GM10248 (cell line): ENCODE measurements around the gene RASL12.

Experiments used
- CTCF ChIA-PET: fragments of 300-600 bp; sonication (Branson Sonifier 250); formaldehyde crosslinking; extraction: SDS; loops from one replicate; lab custom pipeline; 2021; ENCODE audit warnings: antibody characterized with exemption; lab: Yijun Ruan, JAX
- POLR2A ChIA-PET: fragments of 350-650 bp; sonication (Branson Sonifier 250); formaldehyde crosslinking; extraction: SDS; loops from one replicate; lab custom pipeline; 2020; ENCODE audit warnings: antibody characterized with exemption; lab: Yijun Ruan, JAX
- DNase-seq: peaks from one replicate; pipeline ENCODE4 v3.0.0; 2012; ENCODE audit errors: extremely low spot score
- CTCF ChIP-seq: IDR thresholded peaks from 2 replicates; pipeline ENCODE4 v1.5.1; 2012; ENCODE audit warnings: mild to moderate bottlenecking, low read depth; ENCODE audit errors: extremely low read depth, missing control alignments, control extremely low read depth

RASL12 gene

GRCh38 chr15:65082303-65082953, 14.6 kb upstream of the RASL12 start:
- no peak for DNase-seq
- ChIA-PET CTCF (interaction anchor here (1.0 to 1.6 kb wide), 2 partner anchors 13 to 28 kb away, joined by 5 to 7 read pairs; no protein-coding TSS in a partner anchor), POLR2A (no interaction called here)
- no peak for TF ChIP-seq CTCF

GRCh38 chr15:65081758-65082157, 14.0 kb upstream of the RASL12 start:
- CTCF ChIA-PET, result interaction anchor here (1.1 kb wide), 2 partner anchors 39 to 48 kb away, joined by 3 to 4 read pairs; no protein-coding TSS in a partner anchor
- POLR2A ChIA-PET, result no interaction called here
- TF ChIP-seq CTCF, result no peak
- DNase-seq, result no peak

- TF ChIP-seq CTCF, result no peak
- CTCF ChIA-PET, result interaction anchor here (1.1 kb wide), 2 partner anchors 39 to 48 kb away, joined by 3 to 4 read pairs; no protein-coding TSS in a partner anchor
- POLR2A ChIA-PET, result no interaction called here
- DNase-seq, result no peak
These were observed 13.5 kb upstream of the RASL12 start for GRCh38 chr15:65081270-65081669.

GRCh38 chr15:65079580-65079979, 11.8 kb upstream of the RASL12 start:
- DNase-seq, result no peak
- ChIA-PET CTCF (interaction anchor here (1.2 to 4.7 kb wide), 2 partner anchors 26 to 36 kb away, joined by 3 to 44 read pairs; no protein-coding TSS in a partner anchor), POLR2A (no interaction called here)
- TF ChIP-seq CTCF, result no peak

GRCh38 chr15:65077981-65078352, 10.2 kb upstream of the RASL12 start:
- DNase-seq, result peak; percentile 70
- CTCF ChIA-PET, result interaction anchor here (0.6 to 4.7 kb wide), 10 partner anchors 10 to 345 kb away, joined by 3 to 44 read pairs (median 3); partner anchors contain the start of gene RASL12
- POLR2A ChIA-PET, result interaction anchor here (0.5 to 0.6 kb wide), 2 partner anchors 107 to 144 kb away, joined by 3 read pairs; partner anchors contain the start of gene CLPX

GRCh38 chr15:65077291-65077980, 9.6 kb upstream of the RASL12 start:
- POLR2A ChIA-PET, result no interaction called here

More at GRCh38 chr15:65077981-65078352, 10.2 kb upstream of the RASL12 start:
- TF ChIP-seq CTCF, result peak; percentile 48

More at GRCh38 chr15:65077291-65077980, 9.6 kb upstream of the RASL12 start:
- CTCF ChIA-PET, result interaction anchor here (0.8 to 4.7 kb wide), 7 partner anchors 9 to 322 kb away, joined by 3 to 44 read pairs (median 18); partner anchors contain the start of gene RASL12
- no peak for DNase-seq
- TF ChIP-seq CTCF, result no peak
